A673 (cell line): ENCODE data around the gene IQCN.

Experiments
- EZH2 ChIP-seq: fragments of 200-600 bp; sonication (generic); IDR thresholded peaks from 2 replicates; pipeline ENCODE4 v1.6.1; 2017; ENCODE audit warnings: borderline replicate concordance, low read depth, mild to moderate bottlenecking, mixed read lengths, antibody characterized with exemption, low read length; ENCODE audit not compliant: poor library complexity, severe bottlenecking
- TF ChIP-seq, protein P1 (sequence below): fragments of 300-800, 200-600 bp; sonication (generic); conservative IDR thresholded peaks from 2 replicates; pipeline ENCODE4 v1.5.1; 2017; ENCODE audit warnings: low read depth, mild to moderate bottlenecking, antibody characterized with exemption, low read length, moderate library complexity, mixed read lengths

DNA sequence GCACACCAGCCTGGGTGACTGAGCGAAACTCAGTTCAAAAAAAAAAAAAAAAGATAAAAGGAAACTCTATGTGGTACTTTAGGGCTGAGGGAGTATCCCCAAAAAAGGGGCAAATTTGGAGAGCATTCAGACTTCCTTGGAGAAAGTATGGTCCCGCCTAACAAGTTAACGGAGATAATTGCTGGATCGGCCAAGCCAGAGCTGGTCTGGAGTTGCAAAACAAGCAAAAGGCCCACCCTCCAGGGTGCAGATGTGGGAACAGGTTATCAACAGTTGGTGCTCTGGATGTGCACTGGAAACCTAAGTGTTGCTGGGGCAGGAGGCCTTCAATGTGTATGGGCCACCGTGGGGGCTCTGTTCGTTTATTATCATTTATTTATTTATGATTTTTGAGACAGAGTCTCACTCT is 2.8 kb downstream of the IQCN start:
- TF ChIP-seq, protein P1, sequence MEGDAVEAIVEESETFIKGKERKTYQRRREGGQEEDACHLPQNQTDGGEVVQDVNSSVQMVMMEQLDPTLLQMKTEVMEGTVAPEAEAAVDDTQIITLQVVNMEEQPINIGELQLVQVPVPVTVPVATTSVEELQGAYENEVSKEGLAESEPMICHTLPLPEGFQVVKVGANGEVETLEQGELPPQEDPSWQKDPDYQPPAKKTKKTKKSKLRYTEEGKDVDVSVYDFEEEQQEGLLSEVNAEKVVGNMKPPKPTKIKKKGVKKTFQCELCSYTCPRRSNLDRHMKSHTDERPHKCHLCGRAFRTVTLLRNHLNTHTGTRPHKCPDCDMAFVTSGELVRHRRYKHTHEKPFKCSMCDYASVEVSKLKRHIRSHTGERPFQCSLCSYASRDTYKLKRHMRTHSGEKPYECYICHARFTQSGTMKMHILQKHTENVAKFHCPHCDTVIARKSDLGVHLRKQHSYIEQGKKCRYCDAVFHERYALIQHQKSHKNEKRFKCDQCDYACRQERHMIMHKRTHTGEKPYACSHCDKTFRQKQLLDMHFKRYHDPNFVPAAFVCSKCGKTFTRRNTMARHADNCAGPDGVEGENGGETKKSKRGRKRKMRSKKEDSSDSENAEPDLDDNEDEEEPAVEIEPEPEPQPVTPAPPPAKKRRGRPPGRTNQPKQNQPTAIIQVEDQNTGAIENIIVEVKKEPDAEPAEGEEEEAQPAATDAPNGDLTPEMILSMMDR, result no peak
- no peak for TF ChIP-seq EZH2
